Stimulated activated CD8-positive, alpha-beta memory T cell treated with anti-CD3 and anti-CD28 coated beads, Interleukin-4, amount 100 ng/mL, for 4 hours (primary cell): ENCODE measurements around the gene TBX6.
A peak's percentile ranks its signal among the peaks of the same experiment; 100 is the strongest.
"Not testable (repeated sequence)": the region's sequence is repeated elsewhere in the genome, so short reads cannot be mapped to it uniquely, and the experiment has no call there.

Experiments
- DNase-seq, 2 donors: peaks; one replicate each; pipeline ENCODE4 v3.0.0-alpha.2; 2020; ENCODE audit warnings: low read depth in 2 of 2, low spot score in 1 of 2

Gene TBX6

GRCh38 chr16:30066761-30067583 lies 24.8 kb downstream of the TBX6 start:
- DNase-seq: no peak

GRCh38 chr16:30065943-30066760 lies 25.6 kb downstream of the TBX6 start:
- no peak for DNase-seq

GRCh38 chr16:30065102-30065942 lies 26.4 kb downstream of the TBX6 start, which contains the start of gene ALDOA:
TSS of gene ALDOA (plus strand) at chr16:30065760. CDS start at chr16:30066898, 1,138 bp downstream.
- peak; percentile 82 to 94 for DNase-seq

GRCh38 chr16:30064729-30065101 lies 27.0 kb downstream of the TBX6 start:
- DNase-seq: no peak

- DNase-seq: peak; percentile 43 to 47
These were observed 27.6 kb downstream of the TBX6 start for GRCh38 chr16:30063893-30064728.

- DNase-seq: no peak
These were observed 28.3 kb downstream of the TBX6 start for GRCh38 chr16:30063278-30063892.

GRCh38 chr16:30060836-30061554 lies 30.7 kb downstream of the TBX6 start:
- DNase-seq: no peak

GRCh38 chr16:30060346-30060745 lies 31.4 kb downstream of the TBX6 start:
- no peak for DNase-seq

- no peak for DNase-seq
These were observed 36.7 kb downstream of the TBX6 start for GRCh38 chr16:30054959-30055553.

- no peak for DNase-seq
These were observed 37.3 kb downstream of the TBX6 start for GRCh38 chr16:30054451-30054850.

GRCh38 chr16:30053376-30054015 lies 38.2 kb downstream of the TBX6 start:
- DNase-seq: no peak

- DNase-seq: peak; percentile 81 to 87
These were observed 38.9 kb downstream of the TBX6 start for GRCh38 chr16:30052671-30053372.

- no peak for DNase-seq
These were observed 40.2 kb downstream of the TBX6 start for GRCh38 chr16:30051518-30051917.

GRCh38 chr16:30049871-30050270 lies 41.9 kb downstream of the TBX6 start:
- DNase-seq: no peak

GRCh38 chr16:30046588-30046987 lies 45.1 kb downstream of the TBX6 start:
- no peak for DNase-seq

GRCh38 chr16:30046178-30046577 lies 45.5 kb downstream of the TBX6 start:
- DNase-seq: no peak

- DNase-seq: no peak
These were observed 49.9 kb downstream of the TBX6 start for GRCh38 chr16:30041841-30042240.

- not testable (repeated sequence) for DNase-seq
These were observed 51.0 kb downstream of the TBX6 start for GRCh38 chr16:30040690-30041089.
